Measurements from ENCODE around the gene MEDAG.

MEDAG gene

DNA sequence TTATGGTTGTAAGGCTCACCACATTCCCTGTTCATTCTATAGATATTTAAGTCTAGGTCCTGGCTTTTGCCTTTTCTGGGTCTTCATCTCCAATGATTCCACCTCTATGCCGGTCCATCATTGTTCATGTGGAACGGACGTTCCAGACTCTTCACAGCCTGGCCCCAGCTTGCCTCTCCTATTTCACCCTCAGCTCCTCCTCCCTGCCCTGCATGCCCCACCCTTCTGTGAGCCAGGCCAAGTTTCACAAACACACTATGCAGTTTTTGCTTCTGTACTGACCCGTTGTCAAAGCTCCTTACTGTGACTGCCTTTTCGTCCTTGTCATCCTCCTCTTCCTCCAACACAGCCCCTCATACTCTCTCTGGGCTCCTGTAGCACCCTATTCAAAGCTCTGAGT lies 57.7 kb downstream of the MEDAG start:
- H3K4me3 ChIP-seq (ENCODE audit: low read depth, low read length) = no peak overlapping the region
- TF ChIP-seq, protein P1, sequence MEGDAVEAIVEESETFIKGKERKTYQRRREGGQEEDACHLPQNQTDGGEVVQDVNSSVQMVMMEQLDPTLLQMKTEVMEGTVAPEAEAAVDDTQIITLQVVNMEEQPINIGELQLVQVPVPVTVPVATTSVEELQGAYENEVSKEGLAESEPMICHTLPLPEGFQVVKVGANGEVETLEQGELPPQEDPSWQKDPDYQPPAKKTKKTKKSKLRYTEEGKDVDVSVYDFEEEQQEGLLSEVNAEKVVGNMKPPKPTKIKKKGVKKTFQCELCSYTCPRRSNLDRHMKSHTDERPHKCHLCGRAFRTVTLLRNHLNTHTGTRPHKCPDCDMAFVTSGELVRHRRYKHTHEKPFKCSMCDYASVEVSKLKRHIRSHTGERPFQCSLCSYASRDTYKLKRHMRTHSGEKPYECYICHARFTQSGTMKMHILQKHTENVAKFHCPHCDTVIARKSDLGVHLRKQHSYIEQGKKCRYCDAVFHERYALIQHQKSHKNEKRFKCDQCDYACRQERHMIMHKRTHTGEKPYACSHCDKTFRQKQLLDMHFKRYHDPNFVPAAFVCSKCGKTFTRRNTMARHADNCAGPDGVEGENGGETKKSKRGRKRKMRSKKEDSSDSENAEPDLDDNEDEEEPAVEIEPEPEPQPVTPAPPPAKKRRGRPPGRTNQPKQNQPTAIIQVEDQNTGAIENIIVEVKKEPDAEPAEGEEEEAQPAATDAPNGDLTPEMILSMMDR (IDR thresholded peaks at IDR 0.05; ENCODE audit: low read depth, low read length) = no peak
- in situ Hi-C loops (cut with HindIII; ENCODE audit: low sequenced_read_pairs) = no loop called here
- DNase-seq (ENCODE audit: low read depth, low spot score) = no peak

GRCh38 chr13:30965380-30965779 lies 59.3 kb downstream of the MEDAG start:
- no peak overlapping the region for H3K4me3 ChIP-seq (ENCODE audit: low read depth, low read length)
- TF ChIP-seq, protein P1 (IDR thresholded peaks at IDR 0.05; ENCODE audit: low read depth, low read length) = no peak
- in situ Hi-C loops (cut with HindIII; ENCODE audit: low sequenced_read_pairs) = no loop called here
- no peak for DNase-seq (ENCODE audit: low read depth, low spot score)

DNA sequence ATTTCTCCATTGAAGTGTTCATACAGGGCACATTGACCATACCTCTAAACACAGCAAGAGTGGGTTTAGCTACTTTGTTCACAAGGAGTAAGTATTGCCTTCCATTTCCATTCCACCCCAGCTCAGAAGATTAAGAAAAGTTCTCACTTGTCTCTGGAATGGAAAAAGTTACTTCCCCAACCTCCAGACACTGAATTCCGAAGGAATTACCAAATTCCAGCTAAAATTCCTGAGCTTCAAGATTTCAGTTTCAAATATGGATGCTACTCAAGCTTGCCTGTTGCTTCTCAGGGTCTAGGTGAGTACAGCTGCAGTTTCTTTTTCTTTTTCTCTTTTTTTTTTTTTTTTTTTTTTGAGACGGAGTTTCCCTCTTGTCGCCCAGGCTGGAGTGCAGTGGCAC lies 60.0 kb downstream of the MEDAG start:
- H3K4me3 ChIP-seq (ENCODE audit: low read depth, low read length) = no peak overlapping the region
- in situ Hi-C loops (cut with HindIII; ENCODE audit: low sequenced_read_pairs) = no loop called here
- TF ChIP-seq, protein P1 (IDR thresholded peaks at IDR 0.05; ENCODE audit: low read depth, low read length) = no peak
- DNase-seq (ENCODE audit: low read depth, low spot score) = no peak

DNA sequence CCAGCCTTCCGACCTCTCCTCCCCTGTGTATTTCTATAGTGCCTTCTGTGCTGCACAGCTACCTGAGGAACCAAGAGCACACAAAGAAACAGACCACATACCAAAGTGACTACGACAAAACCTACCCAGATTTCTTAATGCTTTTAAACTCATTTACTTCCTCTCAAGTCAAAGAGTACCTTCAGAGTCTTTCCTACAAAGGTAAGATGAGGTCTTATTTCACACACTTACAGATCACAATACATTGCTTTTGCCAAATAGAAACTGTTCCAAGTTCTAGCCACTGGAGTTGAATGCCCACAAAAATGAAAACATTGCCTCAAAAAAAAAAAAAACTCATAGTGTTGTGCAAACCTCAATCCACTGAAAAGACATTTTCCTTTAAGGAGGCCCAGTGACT lies 62.8 kb downstream of the MEDAG start:
- in situ Hi-C loops (cut with HindIII; ENCODE audit: low sequenced_read_pairs) = no loop called here
- H3K4me3 ChIP-seq (ENCODE audit: low read depth, low read length) = no peak overlapping the region
- peak; percentile 71 for DNase-seq (ENCODE audit: low read depth, low spot score)
- TF ChIP-seq, protein P1 (IDR thresholded peaks at IDR 0.05; ENCODE audit: low read depth, low read length) = no peak

DNA sequence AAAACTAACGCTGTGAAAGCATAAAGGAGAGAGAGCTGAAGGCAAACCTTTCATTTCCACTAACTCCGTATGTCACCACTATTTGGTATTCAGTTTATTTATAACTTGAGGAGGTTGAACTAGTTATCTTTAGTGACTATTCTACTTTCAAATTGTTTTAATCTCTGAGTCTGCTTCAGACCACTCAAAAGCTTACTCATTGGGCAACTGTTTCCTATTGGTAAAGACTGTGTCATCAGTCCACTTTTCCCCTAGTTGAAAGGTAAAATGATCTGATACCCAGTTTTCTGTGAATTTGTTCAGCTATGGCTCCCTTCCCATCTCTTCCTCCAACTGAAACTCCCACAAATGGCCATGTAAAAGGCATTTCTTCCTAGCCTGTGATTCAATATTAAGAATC lies 65.5 kb downstream of the MEDAG start:
- in situ Hi-C loops (cut with HindIII; ENCODE audit: low sequenced_read_pairs) = no loop called here
- no peak for DNase-seq (ENCODE audit: low read depth, low spot score)
- TF ChIP-seq, protein P1 (IDR thresholded peaks at IDR 0.05; ENCODE audit: low read depth, low read length) = no peak
- H3K4me3 ChIP-seq (ENCODE audit: low read depth, low read length) = no peak overlapping the region

DNA sequence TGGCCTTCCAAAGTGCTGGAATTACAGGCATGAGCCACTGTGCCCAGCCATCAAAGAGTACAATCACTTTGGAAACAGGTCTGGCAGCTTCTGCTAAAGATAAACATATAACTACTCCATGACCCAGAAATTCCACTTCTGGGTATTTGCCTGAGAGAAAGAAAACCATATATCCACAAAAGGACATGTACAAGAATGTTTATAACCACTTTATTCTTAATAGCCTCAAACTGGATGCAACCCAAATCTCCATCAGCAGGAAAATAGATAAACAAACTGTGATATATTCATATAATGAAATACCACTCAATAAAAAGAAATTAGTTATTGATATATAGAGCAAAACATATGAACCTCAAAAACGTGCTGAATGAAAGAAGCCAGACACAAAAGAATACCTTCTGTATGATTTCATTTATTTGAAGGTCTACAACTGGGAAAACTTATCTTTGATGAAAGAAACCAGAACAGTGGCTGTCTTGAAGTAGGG lies 66.9 kb downstream of the MEDAG start:
- DNase-seq (ENCODE audit: low read depth, low spot score) = peak; percentile 54
- TF ChIP-seq, protein P1 (IDR thresholded peaks at IDR 0.05; ENCODE audit: low read depth, low read length) = no peak
- no peak overlapping the region for H3K4me3 ChIP-seq (ENCODE audit: low read depth, low read length)
- in situ Hi-C loops (cut with HindIII; ENCODE audit: low sequenced_read_pairs) = no loop called here

GRCh38 chr13:30974350-30974749 lies 68.3 kb downstream of the MEDAG start:
- TF ChIP-seq, protein P1 (IDR thresholded peaks at IDR 0.05; ENCODE audit: low read depth, low read length) = no peak
- no peak for DNase-seq (ENCODE audit: low read depth, low spot score)
- in situ Hi-C loops (cut with HindIII; ENCODE audit: low sequenced_read_pairs) = no loop called here
- no peak overlapping the region for H3K4me3 ChIP-seq (ENCODE audit: low read depth, low read length)

Measured in astrocyte of the spinal cord (primary cell).